Measurements from ENCODE around the gene PGLYRP2.

- TF ChIP-seq CTCF (IDR thresholded peaks at IDR 0.05) (no peak), POLR2AphosphoS5 (IDR thresholded peaks at IDR 0.05) (no peak), POLR2A (IDR thresholded peaks at IDR 0.05) (no peak)
Observed at GRCh38 chr19:15526408-15526807, 47.1 kb upstream of the PGLYRP2 start.
